ENCODE measurements around the gene TLDC2. TPM values are rescaled to one million over a fixed set of nuclear protein-coding genes. Genes with fewer than 3 reads are reported as not detected.

TLDC2 gene
- total RNA-seq, 1 experiment from 2014 or later: 1.1 TPM

GRCh38 chr20:36848677-36849076 is 27.3 kb upstream of the TLDC2 start:
- no peak for DNase-seq
- no peak overlapping the region for H3K27ac Mint-ChIP-seq (ENCODE audit: unreplicated experiment)
- H3K36me3 Mint-ChIP-seq (ENCODE audit: insufficient read depth, unreplicated experiment): no peaks in the 10 kb centered on the region
- no peak for TF ChIP-seq CTCF (IDR thresholded peaks at IDR 0.05; ENCODE audit: unreplicated experiment)
- peaks cover 2% of the 10 kb centered on the region for H3K9me3 Mint-ChIP-seq (ENCODE audit: low read depth, unreplicated experiment)
- H3K4me1 Mint-ChIP-seq (ENCODE audit: low read depth, unreplicated experiment): peaks cover 1% of the 10 kb centered on the region
- CTCF ChIA-PET: interaction anchor here (1.5 kb wide), 1 partner anchor 7 kb away, joined by 5 read pairs; no protein-coding TSS in a partner anchor
- no peaks in the 10 kb centered on the region for H3K27me3 Mint-ChIP-seq (ENCODE audit: unreplicated experiment)
- BruUV-seq (replicated peaks): no TSS peak
- no peak overlapping the region for H3K4me3 Mint-ChIP-seq (ENCODE audit: low read depth, unreplicated experiment)
- intact Hi-C loops (cut with micrococcal nuclease; ENCODE audit: unreplicated experiment): no loop called here

GRCh38 chr20:36849333-36850065 is 26.4 kb upstream of the TLDC2 start:
- Mint-ChIP-seq H3K4me3 (ENCODE audit: low read depth, unreplicated experiment) (no peak overlapping the region), H3K9me3 (ENCODE audit: low read depth, unreplicated experiment) (peaks cover 2% of the 10 kb centered on the region), H3K27me3 (ENCODE audit: unreplicated experiment) (no peaks in the 10 kb centered on the region), H3K4me1 (ENCODE audit: low read depth, unreplicated experiment) (peaks cover 7% of the 10 kb centered on the region), H3K27ac (ENCODE audit: unreplicated experiment) (no peak overlapping the region), H3K36me3 (ENCODE audit: insufficient read depth, unreplicated experiment) (no peaks in the 10 kb centered on the region)
- BruUV-seq (replicated peaks): no TSS peak
- no peak for TF ChIP-seq CTCF (IDR thresholded peaks at IDR 0.05; ENCODE audit: unreplicated experiment)
- intact Hi-C loops (cut with micrococcal nuclease; ENCODE audit: unreplicated experiment): no loop called here
- CTCF ChIA-PET: interaction anchor here (1.0 kb wide), 1 partner anchor 70 kb away, joined by 3 read pairs; no protein-coding TSS in a partner anchor
- no peak for DNase-seq

- Mint-ChIP-seq H3K4me1 (ENCODE audit: low read depth, unreplicated experiment) (peaks cover 9% of the 10 kb centered on the region), H3K4me3 (ENCODE audit: low read depth, unreplicated experiment) (no peak overlapping the region), H3K27ac (ENCODE audit: unreplicated experiment) (no peak overlapping the region), H3K27me3 (ENCODE audit: unreplicated experiment) (no peaks in the 10 kb centered on the region), H3K9me3 (ENCODE audit: low read depth, unreplicated experiment) (peaks cover 2% of the 10 kb centered on the region), H3K36me3 (ENCODE audit: insufficient read depth, unreplicated experiment) (no peaks in the 10 kb centered on the region)
- CTCF ChIA-PET: no interaction called here
- DNase-seq: no peak
- no peak for TF ChIP-seq CTCF (IDR thresholded peaks at IDR 0.05; ENCODE audit: unreplicated experiment)
- no TSS peak for BruUV-seq (replicated peaks)
- intact Hi-C loops (cut with micrococcal nuclease; ENCODE audit: unreplicated experiment): no loop called here
These were observed 25.2 kb upstream of the TLDC2 start for GRCh38 chr20:36850759-36851158.

- peaks cover 9% of the 10 kb centered on the region for H3K4me1 Mint-ChIP-seq (ENCODE audit: low read depth, unreplicated experiment)
- intact Hi-C loops (cut with micrococcal nuclease; ENCODE audit: unreplicated experiment): no loop called here
- CTCF ChIA-PET: no interaction called here
- peaks cover 2% of the 10 kb centered on the region for H3K9me3 Mint-ChIP-seq (ENCODE audit: low read depth, unreplicated experiment)
- no peaks in the 10 kb centered on the region for H3K36me3 Mint-ChIP-seq (ENCODE audit: insufficient read depth, unreplicated experiment)
- no peak overlapping the region for H3K27ac Mint-ChIP-seq (ENCODE audit: unreplicated experiment)
- no TSS peak for BruUV-seq (replicated peaks)
- TF ChIP-seq CTCF (IDR thresholded peaks at IDR 0.05; ENCODE audit: unreplicated experiment): no peak
- H3K4me3 Mint-ChIP-seq (ENCODE audit: low read depth, unreplicated experiment): no peak overlapping the region
- DNase-seq: no peak
- H3K27me3 Mint-ChIP-seq (ENCODE audit: unreplicated experiment): no peaks in the 10 kb centered on the region
These were observed 24.4 kb upstream of the TLDC2 start for GRCh38 chr20:36851490-36851889.

All from Calu3 (cell line).